GM18502 (cell line): Measurements from ENCODE around the gene CACFD1.
"Not testable (repeated sequence)": the region's sequence is repeated elsewhere in the genome, so short reads cannot be mapped to it uniquely, and the experiment has no call there.

Experiments
- ATAC-seq: cut with Tn5 transposase; IDR thresholded peaks from one replicate; pipeline ENCODE4 v1.9.1; 2021; ENCODE audit warnings: mild to moderate bottlenecking; ENCODE audit not compliant: unreplicated experiment, poor library complexity

The CACFD1 gene

GRCh38 chr9:133437753-133438531 is 21.8 kb upstream of the CACFD1 start:
- ATAC-seq, result no peak

DNA sequence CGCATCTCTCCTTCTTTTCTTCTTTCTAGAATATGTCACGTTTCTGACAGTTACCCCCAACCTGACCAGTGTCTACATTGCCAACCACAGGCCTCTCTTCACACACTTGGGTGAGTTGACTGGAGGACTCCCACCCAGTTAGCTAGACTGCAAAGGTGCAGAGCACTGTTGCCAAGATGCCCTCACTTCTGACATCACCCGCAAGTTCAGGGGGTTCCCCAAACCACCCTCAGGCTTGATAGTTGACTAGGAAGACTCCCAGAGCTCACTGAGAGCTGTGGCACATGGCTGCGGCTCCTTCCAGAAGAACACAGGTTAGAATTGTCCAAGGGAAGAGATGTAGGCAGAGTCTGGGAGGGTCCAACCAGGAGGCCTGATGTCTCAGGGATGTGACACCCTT is 20.4 kb upstream of the CACFD1 start:
- ATAC-seq, result no peak

- peak; percentile 65 for ATAC-seq
Measured at GRCh38 chr9:133440874-133441273, 18.9 kb upstream of the CACFD1 start.

DNA sequence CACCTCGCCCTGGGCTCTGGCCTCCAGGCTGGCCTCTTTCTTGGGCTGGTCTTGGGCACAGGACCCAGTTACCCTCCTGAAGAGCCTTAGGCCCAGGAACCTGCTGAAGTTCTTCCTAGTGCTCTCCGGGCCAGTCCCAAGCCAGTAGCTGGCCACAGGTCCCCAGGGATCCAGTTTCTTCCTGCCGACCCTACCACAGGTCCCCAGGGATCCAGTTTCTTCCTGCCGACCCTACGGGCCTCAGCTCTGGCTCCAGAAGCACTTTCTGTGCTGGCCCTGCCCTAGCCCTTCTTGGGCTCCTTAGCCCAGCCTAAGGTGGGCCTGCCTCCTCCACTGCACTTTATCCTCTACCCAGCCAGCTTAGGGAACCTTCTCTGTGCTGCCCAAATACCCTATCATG is 18.2 kb upstream of the CACFD1 start:
- ATAC-seq, result no peak

DNA sequence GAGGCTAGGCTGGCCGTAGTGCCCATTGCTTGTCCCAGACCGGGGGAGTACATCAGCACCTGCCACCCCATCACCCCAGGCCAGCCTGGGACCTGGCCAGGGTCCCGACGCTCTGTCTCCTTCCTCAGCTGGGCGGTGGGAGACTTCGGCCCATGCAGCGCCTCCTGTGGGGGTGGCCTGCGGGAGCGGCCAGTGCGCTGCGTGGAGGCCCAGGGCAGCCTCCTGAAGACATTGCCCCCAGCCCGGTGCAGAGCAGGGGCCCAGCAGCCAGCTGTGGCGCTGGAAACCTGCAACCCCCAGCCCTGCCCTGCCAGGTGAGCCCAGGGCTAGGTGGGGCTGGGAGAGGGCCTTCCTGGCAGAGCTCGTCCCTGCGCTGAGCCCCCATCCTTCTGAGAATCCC is 16.5 kb upstream of the CACFD1 start:
- no peak for ATAC-seq

DNA sequence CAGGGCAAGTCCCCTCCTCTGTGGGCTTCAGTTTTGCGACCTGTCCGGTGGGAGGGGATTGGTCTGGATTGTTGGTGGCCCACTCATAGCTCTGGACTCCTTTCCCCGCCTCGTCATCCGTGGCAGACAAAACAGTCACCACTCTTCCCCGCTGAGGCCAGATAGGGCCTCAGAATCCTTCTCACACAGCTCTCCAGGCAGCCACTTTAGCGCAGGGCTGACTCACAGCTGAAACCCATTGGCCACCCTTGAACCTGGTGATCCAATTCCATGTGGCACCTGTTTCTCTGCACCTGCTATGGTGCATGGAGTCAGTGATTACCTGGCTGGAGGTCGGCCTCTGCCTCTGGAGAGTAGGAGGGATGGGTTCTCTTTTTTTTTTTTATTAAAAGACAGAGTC is 15.8 kb upstream of the CACFD1 start:
- ATAC-seq, result no peak

- no peak for ATAC-seq
Measured at GRCh38 chr9:133445293-133445969, 14.3 kb upstream of the CACFD1 start.

- no peak for ATAC-seq
Measured at GRCh38 chr9:133448487-133448972, 11.2 kb upstream of the CACFD1 start.

DNA sequence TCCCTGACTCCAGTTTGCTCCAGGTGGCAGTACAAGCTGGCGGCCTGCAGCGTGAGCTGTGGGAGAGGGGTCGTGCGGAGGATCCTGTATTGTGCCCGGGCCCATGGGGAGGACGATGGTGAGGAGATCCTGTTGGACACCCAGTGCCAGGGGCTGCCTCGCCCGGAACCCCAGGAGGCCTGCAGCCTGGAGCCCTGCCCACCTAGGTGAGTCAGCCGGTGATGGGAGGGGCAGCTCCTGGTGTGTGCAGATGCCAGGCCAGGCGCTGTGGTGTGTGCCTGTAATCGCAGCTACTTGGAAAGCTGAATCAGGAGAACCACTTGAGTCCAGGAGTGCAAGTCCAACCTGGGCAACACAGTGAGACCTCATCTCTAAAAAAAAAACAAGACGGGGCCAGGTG is 10.0 kb upstream of the CACFD1 start:
- no peak for ATAC-seq

DNA sequence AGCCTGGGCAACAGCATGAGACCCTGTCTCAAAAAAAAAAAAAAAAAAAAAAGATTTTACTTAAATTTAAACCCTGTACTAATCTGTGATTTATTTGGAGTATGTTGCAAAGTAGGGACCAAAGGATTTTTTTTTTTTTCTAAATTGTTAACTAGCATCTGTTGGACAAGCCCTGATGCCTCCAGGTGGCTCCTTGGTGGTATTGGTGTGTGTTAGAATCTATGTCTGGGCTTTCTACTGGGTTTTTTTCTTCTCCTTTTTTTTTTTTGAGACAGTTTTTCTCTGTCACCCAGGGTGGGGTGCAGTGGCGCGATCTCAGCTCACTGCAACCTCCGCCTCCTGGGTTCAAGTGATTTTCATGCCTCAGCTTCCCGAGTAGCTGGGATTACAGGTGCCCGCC is 7.9 kb upstream of the CACFD1 start:
- not testable (repeated sequence) for ATAC-seq

GRCh38 chr9:133452562-133452961 is 7.2 kb upstream of the CACFD1 start:
- ATAC-seq, result no peak

GRCh38 chr9:133453651-133454050 is 6.1 kb upstream of the CACFD1 start:
- ATAC-seq, result no peak

- no peak for ATAC-seq
Measured at GRCh38 chr9:133454325-133454724, 5.5 kb upstream of the CACFD1 start.

- no peak for ATAC-seq
Measured at GRCh38 chr9:133454943-133455673, 4.7 kb upstream of the CACFD1 start.

- ATAC-seq, result no peak
Measured at GRCh38 chr9:133455936-133456335, 3.8 kb upstream of the CACFD1 start.

- ATAC-seq, result no peak
Measured at GRCh38 chr9:133456409-133456808, 3.4 kb upstream of the CACFD1 start.

DNA sequence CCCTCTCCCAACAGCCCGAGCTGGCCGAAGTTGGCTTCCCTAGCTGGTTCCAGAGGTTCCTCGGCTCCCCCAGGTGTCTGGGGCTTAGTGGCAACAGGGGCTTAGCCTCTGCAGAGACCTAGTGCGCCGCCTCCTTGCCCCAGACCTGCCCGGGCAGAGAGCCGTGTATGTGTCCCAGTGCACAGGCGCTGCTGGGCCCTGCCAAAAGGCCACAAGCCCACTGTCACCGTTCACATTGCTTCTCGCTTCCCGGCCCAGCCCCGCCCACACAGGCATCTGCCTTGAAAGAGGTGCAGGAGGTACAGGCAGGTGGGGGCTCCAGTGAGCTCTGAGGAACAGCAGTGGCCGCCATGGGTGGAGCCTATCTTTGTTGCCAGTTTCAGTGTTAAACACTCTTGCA is 2.5 kb upstream of the CACFD1 start:
- ATAC-seq, result no peak

DNA sequence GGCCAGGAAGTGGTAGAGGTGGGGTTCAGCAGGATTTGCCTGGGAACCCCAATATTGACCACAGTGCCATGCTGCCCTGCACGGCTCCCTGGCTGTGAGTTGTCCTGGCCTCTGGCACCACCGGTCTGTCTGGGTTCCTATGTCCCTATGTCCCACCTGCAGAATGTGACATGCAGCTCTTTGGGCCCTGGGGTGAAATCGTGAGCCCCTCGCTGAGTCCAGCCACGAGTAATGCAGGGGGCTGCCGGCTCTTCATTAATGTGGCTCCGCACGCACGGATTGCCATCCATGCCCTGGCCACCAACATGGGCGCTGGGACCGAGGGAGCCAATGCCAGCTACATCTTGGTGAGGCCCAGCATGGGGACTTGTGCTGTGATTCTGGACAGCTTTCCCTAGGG is 2.0 kb upstream of the CACFD1 start:
- ATAC-seq, result no peak

GRCh38 chr9:133458643-133459312 is 1.0 kb upstream of the CACFD1 start:
- no peak for ATAC-seq

DNA sequence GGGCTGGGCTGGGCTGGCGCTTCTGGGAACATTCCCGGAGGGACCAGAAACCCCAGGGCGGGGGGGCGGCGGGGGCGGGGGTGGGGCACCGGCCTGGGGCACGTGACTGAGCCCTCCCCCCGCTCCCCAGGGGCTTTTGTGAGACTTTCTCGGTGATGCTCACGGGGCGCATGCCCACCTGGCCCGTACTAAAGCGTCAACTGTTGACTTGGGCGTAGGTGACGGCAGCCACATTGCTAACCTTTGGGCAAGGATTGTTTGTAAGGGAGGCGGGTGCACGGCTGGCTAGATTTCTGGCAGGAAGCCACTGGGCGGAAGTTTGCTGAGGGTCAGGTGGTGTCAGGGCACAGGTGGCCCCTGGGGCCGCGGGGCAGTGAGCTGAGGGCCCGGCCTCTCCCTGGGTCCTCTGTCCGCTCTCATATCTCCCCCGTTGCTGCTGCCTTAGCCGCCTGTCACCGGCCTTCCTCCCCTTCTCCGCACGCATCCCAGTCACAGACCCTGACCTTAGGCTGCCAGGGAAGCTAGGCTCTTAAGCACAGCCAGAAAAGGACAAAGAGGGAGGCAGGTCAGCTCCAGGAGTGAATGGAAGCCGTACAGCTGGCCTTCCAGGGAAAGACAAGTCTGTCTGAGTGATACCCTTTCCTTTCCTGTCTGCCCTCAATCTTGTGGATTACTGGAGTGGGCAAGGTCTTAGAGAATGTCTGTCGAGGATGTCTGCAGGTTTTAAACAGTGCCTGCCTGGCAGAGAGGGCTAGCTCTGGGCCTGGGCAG is 812 bp downstream of the CACFD1 start:
- peak; percentile 30 for ATAC-seq
